T-helper 22 cell (primary cell): ENCODE data around the gene ARHGAP33.
A peak's percentile ranks its signal among the peaks of the same experiment; 100 is the strongest.

Source experiments
- DNase-seq: peaks from one replicate; pipeline ENCODE4 v3.0.0-alpha.2; 2020; ENCODE audit warnings: low read depth

Gene ARHGAP33

GRCh38 chr19:35740423-35741202, 34.8 kb upstream of the ARHGAP33 start:
- DNase-seq: peak; percentile 93

GRCh38 chr19:35741203-35741515, 34.2 kb upstream of the ARHGAP33 start:
- no peak for DNase-seq

- DNase-seq: peak; percentile 46
Observed at GRCh38 chr19:35742121-35742724, 33.1 kb upstream of the ARHGAP33 start, which contains the start of gene IGFLR1. Gene IGFLR1 (minus strand): TSS chr19:35742452. CDS start chr19:35741180, 1,272 bp downstream.

GRCh38 chr19:35743640-35744429, 31.5 kb upstream of the ARHGAP33 start:
- no peak for DNase-seq

GRCh38 chr19:35744430-35745327, 30.7 kb upstream of the ARHGAP33 start:
- peak; percentile 90 for DNase-seq

- DNase-seq: peak; percentile 98
Observed at GRCh38 chr19:35745328-35746086, 29.9 kb upstream of the ARHGAP33 start, which contains the start of the genes PSENEN and U2AF1L4. Gene PSENEN (plus strand): TSS chr19:35745651. CDS start chr19:35745931, 280 bp downstream. Gene U2AF1L4 (minus strand): TSS chr19:35745418. CDS start chr19:35745391, 27 bp downstream.

- DNase-seq: no peak
Observed at GRCh38 chr19:35746087-35746462, 29.3 kb upstream of the ARHGAP33 start.

- DNase-seq: no peak
Observed at GRCh38 chr19:35746531-35746930, 28.8 kb upstream of the ARHGAP33 start.

- DNase-seq: peak; percentile 98
Observed at GRCh38 chr19:35748106-35749020, 27.0 kb upstream of the ARHGAP33 start, which contains the start of gene LIN37. Gene LIN37 (plus strand): TSS chr19:35748576. CDS start chr19:35748725, 149 bp downstream.

- no peak for DNase-seq
Observed at GRCh38 chr19:35750167-35750566, 25.2 kb upstream of the ARHGAP33 start.

GRCh38 chr19:35751839-35752745, 23.3 kb upstream of the ARHGAP33 start:
- DNase-seq: no peak

- no peak for DNase-seq
Observed at GRCh38 chr19:35752746-35753350, 22.5 kb upstream of the ARHGAP33 start.

- no peak for DNase-seq
Observed at GRCh38 chr19:35753634-35754369, 21.6 kb upstream of the ARHGAP33 start.

- DNase-seq: no peak
Observed at GRCh38 chr19:35754370-35755130, 20.8 kb upstream of the ARHGAP33 start.

- DNase-seq: no peak
Observed at GRCh38 chr19:35755131-35755549, 20.2 kb upstream of the ARHGAP33 start.

GRCh38 chr19:35755550-35756376, 19.6 kb upstream of the ARHGAP33 start:
- DNase-seq: peak; percentile 36
